Spleen (tissue), 7 donors: ENCODE measurements around the gene EHD4.

ENCODE experiments used
- CTCF ChIP-seq, 11 experiments: fragments of 200-600 bp in 7 of 11; fragments of 450-650 bp in 4 of 11; sonication (generic) in 4 of 11; IDR thresholded peaks in 8 of 11; conservative IDR thresholded peaks in 3 of 11; 1 replicate in 7 of 11; 2 replicates in 4 of 11; pipeline versions ENCODE4 v1.4.0 to v1.8.0; 2016 to 2021; ENCODE audit warnings: antibody characterized with exemption in 11 of 11, inconsistent platforms in 4 of 11, mild to moderate bottlenecking in 1 of 11
- POLR2A ChIP-seq, 3 donors: fragments of 450-650 bp; IDR thresholded peaks; one replicate each; pipeline ENCODE4 v1.5.1; 2017; ENCODE audit warnings: antibody characterized with exemption in 3 of 3, mild to moderate bottlenecking in 1 of 3
- POLR2AphosphoS5 ChIP-seq, 3 donors: sonication (generic); formaldehyde crosslinking; IDR thresholded peaks; one replicate each; pipeline ENCODE4 v1.5.1; 2017; ENCODE audit warnings: antibody characterized with exemption in 3 of 3
- donor health status: DM: no; HTN: no; CAD: no; lungs with moderate emphysema.
- donor health status: DM: no; HTN: no; CAD: no.
- donor health status: DM: no; HTN: no; CAD: no.

DNA sequence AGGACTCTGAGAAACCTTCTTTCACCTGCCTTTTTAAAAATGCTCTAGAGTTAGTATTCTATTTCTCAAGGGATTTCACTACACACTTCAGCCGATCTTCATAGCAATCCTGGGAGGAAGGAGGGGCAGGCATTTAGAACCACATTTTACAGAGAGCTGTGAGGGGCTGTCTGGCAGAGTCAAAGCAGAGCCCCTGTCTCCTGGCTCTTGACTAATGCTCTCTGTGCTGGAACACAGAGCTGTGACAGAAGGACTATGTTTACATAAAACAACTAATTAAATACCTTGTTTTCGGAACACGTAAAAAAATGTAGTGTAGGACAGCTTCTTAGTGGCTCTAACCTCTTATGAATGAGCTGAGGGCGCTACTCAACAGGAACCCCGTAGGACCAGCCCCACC, 70.9 kb downstream of the EHD4 start:
- TF ChIP-seq CTCF (IDR thresholded peaks at IDR 0.05 in 8 of 11, conservative IDR thresholded peaks at IDR 0.05 in 3 of 11) (no peak), POLR2A (IDR thresholded peaks at IDR 0.05) (no peak), POLR2AphosphoS5 (IDR thresholded peaks at IDR 0.05) (no peak)
